A549 treated with Hydrocortisone at 1 μM for 4 hours (cell line): Measurements from ENCODE around the gene OR51L1. TPM values are rescaled to one million over a fixed set of nuclear protein-coding genes. Genes with fewer than 3 reads are reported as not detected.

Experiments used
- total RNA-seq: library from RNA; stranded (reverse); fragments of 200-300 nt; extraction: Qiagen RNA extraction; gene quantifications from 5 replicates; pipeline ENCODE4 v1.2.3, GENCODE V29; 2022

OR51L1 gene
- not detected in 5 replicates for total RNA-seq

GRCh38 chr11:4994551-4994950 is at the start of gene OR51L1:
Gene OR51L1 (plus strand): TSS chr11:4994851. CDS start chr11:4998983, 4,132 bp downstream.

GRCh38 chr11:4947505-4947904 is 47.1 kb upstream of the OR51L1 start, which contains the start of gene OR51A4:
Gene OR51A4 (minus strand): TSS chr11:4947605. CDS start chr11:4947100, 505 bp downstream.

GRCh38 chr11:4955613-4956012 is 39.0 kb upstream of the OR51L1 start, which contains the start of gene OR51A2:
Gene OR51A2 (minus strand): TSS chr11:4955713. CDS start chr11:4955713, 0 bp downstream.

GRCh38 chr11:5046226-5046625 is 51.6 kb downstream of the OR51L1 start, which contains the start of gene OR52J3:
Gene OR52J3 (plus strand): TSS chr11:5046526. CDS start chr11:5046526, 0 bp downstream.

Other genes with a start within 250 kb of the OR51L1 start
- gene OR51F1, start 224.9 kb upstream of the OR51L1 start, total RNA-seq, result not detected in 5 replicates
- not detected in 5 replicates for gene OR52R1, start 190.5 kb upstream of the OR51L1 start, total RNA-seq
- gene OR51F2, start 173.5 kb upstream of the OR51L1 start, total RNA-seq, result not detected in 5 replicates
- not detected in 5 replicates for gene OR51S1, start 145.6 kb upstream of the OR51L1 start, total RNA-seq
- gene OR51T1, start 113.0 kb upstream of the OR51L1 start, total RNA-seq, result not detected in 5 replicates
- gene OR51A7, start 91.1 kb upstream of the OR51L1 start, total RNA-seq, result not detected in 5 replicates
- not detected in 5 replicates for gene OR51G2, start 75.5 kb upstream of the OR51L1 start, total RNA-seq
- not detected in 5 replicates for gene OR51G1, start 70.5 kb upstream of the OR51L1 start, total RNA-seq
- gene OR51A4, start 47.2 kb upstream of the OR51L1 start, total RNA-seq, result not detected in 5 replicates
- gene OR51A2, start 39.1 kb upstream of the OR51L1 start, total RNA-seq, result not detected in 5 replicates
- not detected in 5 replicates for gene OR52J3, start 51.7 kb downstream of the OR51L1 start, total RNA-seq
- not detected in 5 replicates for gene OR52E2, start 64.8 kb downstream of the OR51L1 start, total RNA-seq
- not detected in 5 replicates for gene OR52E1, start 74.7 kb downstream of the OR51L1 start, total RNA-seq
- gene OR52A5, start 143.5 kb downstream of the OR51L1 start, total RNA-seq, result not detected in 5 replicates
- not detected in 5 replicates for gene OR52A1, start 159.9 kb downstream of the OR51L1 start, total RNA-seq
- not detected in 5 replicates for gene OR51V1, start 205.8 kb downstream of the OR51L1 start, total RNA-seq
- not detected in 5 replicates for gene HBB, start 232.2 kb downstream of the OR51L1 start, total RNA-seq
- gene HBD, start 239.6 kb downstream of the OR51L1 start, total RNA-seq, result not detected in 5 replicates